HepG2 (cell line): ENCODE measurements around the gene CACNA1F. TPM values are rescaled to one million over a fixed set of nuclear protein-coding genes. Genes with fewer than 3 reads are reported as not detected.

ENCODE experiments used
- CBX2 ChIP-seq, 2 experiments: fragments of 200-600 bp in 1 of 2; sonication (generic); formaldehyde crosslinking in 1 of 2; IDR thresholded peaks; 2 replicates each; pipeline versions ENCODE4 v1.7.0 to v1.8.1; 2018 to 2022; ENCODE audit warnings: low read depth in 2 of 2, low read length in 1 of 2, mild to moderate bottlenecking in 1 of 2, missing genetic modification reagents in 1 of 2
- DNMT3B ChIP-seq: conservative IDR thresholded peaks from 2 replicates; pipeline ENCODE4 v1.6.1; 2016; ENCODE audit warnings: missing biosample characterization, control low read depth
- DR1 ChIP-seq: sonication (generic); formaldehyde crosslinking; IDR thresholded peaks from 2 replicates; pipeline ENCODE4 v1.8.0; 2021; ENCODE audit warnings: mild to moderate bottlenecking, missing genetic modification reagents, inconsistent platforms
- HIVEP1 ChIP-seq: sonication (generic); formaldehyde crosslinking; IDR thresholded peaks from 2 replicates; pipeline ENCODE4 v1.4.0; 2020; ENCODE audit warnings: mild to moderate bottlenecking, missing genetic modification reagents
- JUNB ChIP-seq: sonication (generic); formaldehyde crosslinking; IDR thresholded peaks from 2 replicates; pipeline ENCODE4 v1.8.0; 2022; ENCODE audit warnings: missing genetic modification reagents, mild to moderate bottlenecking, borderline replicate concordance
- NRL ChIP-seq: sonication (generic); formaldehyde crosslinking; IDR thresholded peaks from 2 replicates; pipeline ENCODE4 v1.5.0; 2020; ENCODE audit warnings: missing genetic modification reagents, mild to moderate bottlenecking, moderate library complexity, borderline replicate concordance
- PPARG ChIP-seq: conservative IDR thresholded peaks from 2 replicates; pipeline ENCODE4 v1.6.1; 2016; ENCODE audit warnings: missing biosample characterization, missing genetic modification reagents
- SNRNP70 ChIP-seq: fragments of 200-400 bp; formaldehyde crosslinking; IDR thresholded peaks from 2 replicates; pipeline ENCODE4 v1.6.1; 2017; ENCODE audit warnings: mild to moderate bottlenecking, low read depth, low read length, moderate library complexity
- ZNF383 ChIP-seq: sonication (generic); formaldehyde crosslinking; IDR thresholded peaks from 2 replicates; pipeline ENCODE4 v1.4.0; 2020; ENCODE audit warnings: missing genetic modification reagents, mild to moderate bottlenecking, borderline replicate concordance
- ZNF616 ChIP-seq: sonication (generic); formaldehyde crosslinking; IDR thresholded peaks from 2 replicates; pipeline ENCODE4 v1.5.0; 2020; ENCODE audit warnings: low read depth, mild to moderate bottlenecking, missing genetic modification reagents
- ZNF891 ChIP-seq: sonication (generic); formaldehyde crosslinking; IDR thresholded peaks from 2 replicates; pipeline ENCODE4 v1.5.0; 2020; ENCODE audit warnings: mild to moderate bottlenecking, missing genetic modification reagents
- polyA plus RNA-seq, 8 experiments: library from polyadenylated mRNA; depleted of rRNA in 3 of 8; stranded (reverse) in 7 of 8; unstranded in 1 of 8; fragments of >200 nt; fragmentation: Illumina TruSeq in 4 of 8; extraction: Trizol in 4 of 8; gene quantifications; 2 replicates each; pipeline versions ENCODE4 v1.2.1 to v1.2.3, GENCODE V29; 2011 to 2016; ENCODE audit warnings: low read depth in 4 of 8, missing spikeins in 1 of 8, mixed read lengths in 1 of 8; ENCODE audit not compliant: insufficient read depth in 1 of 8
- total RNA-seq, 5 experiments: library from RNA; depleted of rRNA; stranded (reverse); fragments of >200 nt; fragmentation: Illumina TruSeq; extraction: Trizol; gene quantifications; 2 replicates each; pipeline ENCODE4 v1.2.3, GENCODE V29; 2016; ENCODE audit warnings: low read depth in 1 of 5
- TF ChIP-seq, protein P1 (sequence below): sonication (generic); formaldehyde crosslinking; IDR thresholded peaks from 2 replicates; pipeline ENCODE4 v1.4.0; 2020; ENCODE audit warnings: mild to moderate bottlenecking, missing genetic modification reagents
- TF ChIP-seq, protein P2 (sequence below): sonication (generic); formaldehyde crosslinking; IDR thresholded peaks from 2 replicates; pipeline ENCODE4 v1.9.0; 2021; ENCODE audit warnings: missing genetic modification reagents, mild to moderate bottlenecking, borderline replicate concordance
- TF ChIP-seq, protein P3 (sequence below): sonication (generic); formaldehyde crosslinking; IDR thresholded peaks from 2 replicates; pipeline ENCODE4 v1.4.0; 2020; ENCODE audit warnings: mild to moderate bottlenecking, missing genetic modification reagents, borderline replicate concordance
- TF ChIP-seq, protein P4 (sequence below): sonication (generic); formaldehyde crosslinking; IDR thresholded peaks from 2 replicates; pipeline ENCODE4 v1.5.1; 2020; ENCODE audit warnings: mild to moderate bottlenecking, missing genetic modification reagents, borderline replicate concordance
- TF ChIP-seq, protein P5 (sequence below): sonication (generic); formaldehyde crosslinking; IDR thresholded peaks from 2 replicates; pipeline ENCODE4 v1.8.0; 2022; ENCODE audit warnings: mild to moderate bottlenecking, missing genetic modification reagents, borderline replicate concordance
- TF ChIP-seq, protein P6 (sequence below): sonication (generic); formaldehyde crosslinking; IDR thresholded peaks from 2 replicates; pipeline ENCODE4 v1.4.0; 2020; ENCODE audit warnings: missing genetic modification reagents

The CACNA1F gene
- total and polyA plus RNA-seq, 2 of the 13 experiments (the other 11 are each of a cell fraction or from before 2014, with no cell fraction given): 0.03 TPM; not detected in 1

DNA sequence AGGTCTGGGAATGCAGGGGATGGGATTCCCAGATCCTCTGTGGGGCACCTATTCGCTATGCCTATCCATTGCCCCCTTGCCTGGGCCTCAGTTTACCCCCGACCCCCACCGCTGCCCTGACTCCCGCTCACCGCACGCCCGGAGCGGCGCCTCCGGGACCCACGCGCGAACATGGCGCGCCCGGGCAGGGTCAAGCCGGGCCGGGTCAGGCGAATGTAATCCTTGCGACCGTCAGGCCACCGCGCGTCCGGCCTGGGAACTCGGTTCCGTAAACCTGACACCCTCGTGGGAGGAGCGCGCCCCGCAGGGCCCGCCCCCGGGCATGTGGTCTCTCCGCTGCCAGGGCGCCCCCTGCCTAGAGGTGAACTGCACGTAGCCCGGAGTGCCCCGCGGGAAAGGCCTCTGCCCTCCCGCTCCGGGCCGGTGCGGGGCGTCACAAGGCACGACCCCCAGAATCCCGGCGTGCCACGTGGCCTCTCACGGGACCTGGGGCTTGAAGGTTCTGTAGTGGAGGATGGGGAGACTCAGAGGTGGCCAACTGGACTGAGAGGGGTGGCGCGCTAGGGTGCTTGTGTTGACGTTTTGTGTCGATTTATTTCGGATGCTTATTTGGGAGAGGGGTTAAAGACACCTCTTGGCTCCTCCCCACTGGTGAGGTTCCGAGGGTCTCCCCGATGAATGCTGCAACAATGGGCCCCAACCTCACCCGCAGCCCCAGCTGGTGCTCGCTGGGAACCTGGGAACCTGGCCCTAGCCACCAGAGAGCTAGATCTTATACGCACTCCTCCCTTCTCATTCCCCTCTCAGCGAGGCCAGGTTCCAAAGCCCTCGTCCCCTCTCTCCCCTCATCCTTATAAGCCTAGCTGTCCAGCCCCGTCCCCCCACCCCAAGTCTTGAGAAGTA, 46.8 kb downstream of the CACNA1F start, which contains the start of gene PRICKLE3 (continued):
- TF ChIP-seq, protein P1, sequence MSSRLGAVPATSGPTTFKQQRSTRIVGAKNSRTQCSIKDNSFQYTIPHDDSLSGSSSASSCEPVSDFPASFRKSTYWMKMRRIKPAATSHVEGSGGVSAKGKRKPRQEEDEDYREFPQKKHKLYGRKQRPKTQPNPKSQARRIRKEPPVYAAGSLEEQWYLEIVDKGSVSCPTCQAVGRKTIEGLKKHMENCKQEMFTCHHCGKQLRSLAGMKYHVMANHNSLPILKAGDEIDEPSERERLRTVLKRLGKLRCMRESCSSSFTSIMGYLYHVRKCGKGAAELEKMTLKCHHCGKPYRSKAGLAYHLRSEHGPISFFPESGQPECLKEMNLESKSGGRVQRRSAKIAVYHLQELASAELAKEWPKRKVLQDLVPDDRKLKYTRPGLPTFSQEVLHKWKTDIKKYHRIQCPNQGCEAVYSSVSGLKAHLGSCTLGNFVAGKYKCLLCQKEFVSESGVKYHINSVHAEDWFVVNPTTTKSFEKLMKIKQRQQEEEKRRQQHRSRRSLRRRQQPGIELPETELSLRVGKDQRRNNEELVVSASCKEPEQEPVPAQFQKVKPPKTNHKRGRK (CRISPR knock-in tag): no peak
- no peak for TF ChIP-seq SNRNP70
- TF ChIP-seq, protein P2, sequence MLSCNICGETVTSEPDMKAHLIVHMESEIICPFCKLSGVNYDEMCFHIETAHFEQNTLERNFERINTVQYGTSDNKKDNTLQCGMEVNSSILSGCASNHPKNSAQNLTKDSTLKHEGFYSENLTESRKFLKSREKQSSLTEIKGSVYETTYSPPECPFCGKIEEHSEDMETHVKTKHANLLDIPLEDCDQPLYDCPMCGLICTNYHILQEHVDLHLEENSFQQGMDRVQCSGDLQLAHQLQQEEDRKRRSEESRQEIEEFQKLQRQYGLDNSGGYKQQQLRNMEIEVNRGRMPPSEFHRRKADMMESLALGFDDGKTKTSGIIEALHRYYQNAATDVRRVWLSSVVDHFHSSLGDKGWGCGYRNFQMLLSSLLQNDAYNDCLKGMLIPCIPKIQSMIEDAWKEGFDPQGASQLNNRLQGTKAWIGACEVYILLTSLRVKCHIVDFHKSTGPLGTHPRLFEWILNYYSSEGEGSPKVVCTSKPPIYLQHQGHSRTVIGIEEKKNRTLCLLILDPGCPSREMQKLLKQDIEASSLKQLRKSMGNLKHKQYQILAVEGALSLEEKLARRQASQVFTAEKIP (CRISPR knock-in tag): no peak
- TF ChIP-seq PPARG: no peak
- no peak for TF ChIP-seq ZNF383 (CRISPR knock-in tag)
- TF ChIP-seq, protein P3, sequence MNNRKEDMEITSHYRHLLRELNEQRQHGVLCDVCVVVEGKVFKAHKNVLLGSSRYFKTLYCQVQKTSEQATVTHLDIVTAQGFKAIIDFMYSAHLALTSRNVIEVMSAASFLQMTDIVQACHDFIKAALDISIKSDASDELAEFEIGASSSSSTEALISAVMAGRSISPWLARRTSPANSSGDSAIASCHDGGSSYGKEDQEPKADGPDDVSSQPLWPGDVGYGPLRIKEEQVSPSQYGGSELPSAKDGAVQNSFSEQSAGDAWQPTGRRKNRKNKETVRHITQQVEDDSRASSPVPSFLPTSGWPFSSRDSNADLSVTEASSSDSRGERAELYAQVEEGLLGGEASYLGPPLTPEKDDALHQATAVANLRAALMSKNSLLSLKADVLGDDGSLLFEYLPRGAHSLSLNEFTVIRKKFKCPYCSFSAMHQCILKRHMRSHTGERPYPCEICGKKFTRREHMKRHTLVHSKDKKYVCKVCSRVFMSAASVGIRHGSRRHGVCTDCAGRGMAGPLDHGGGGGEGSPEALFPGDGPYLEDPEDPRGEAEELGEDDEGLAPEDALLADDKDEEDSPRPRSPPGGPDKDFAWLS (CRISPR knock-in tag): no peak
- no peak for TF ChIP-seq CBX2 (IDR thresholded peaks at IDR 0.05; ENCODE audit: low read depth, low read length)
- TF ChIP-seq CBX2 (CRISPR knock-in tag; IDR thresholded peaks at IDR 0.05; ENCODE audit: low read depth): no peak
- TF ChIP-seq HIVEP1 (CRISPR knock-in tag): 0 out of 2 replicates have a peak, but pooled peaks have one; percentile 28
- TF ChIP-seq NRL: no peak
- TF ChIP-seq, protein P4, sequence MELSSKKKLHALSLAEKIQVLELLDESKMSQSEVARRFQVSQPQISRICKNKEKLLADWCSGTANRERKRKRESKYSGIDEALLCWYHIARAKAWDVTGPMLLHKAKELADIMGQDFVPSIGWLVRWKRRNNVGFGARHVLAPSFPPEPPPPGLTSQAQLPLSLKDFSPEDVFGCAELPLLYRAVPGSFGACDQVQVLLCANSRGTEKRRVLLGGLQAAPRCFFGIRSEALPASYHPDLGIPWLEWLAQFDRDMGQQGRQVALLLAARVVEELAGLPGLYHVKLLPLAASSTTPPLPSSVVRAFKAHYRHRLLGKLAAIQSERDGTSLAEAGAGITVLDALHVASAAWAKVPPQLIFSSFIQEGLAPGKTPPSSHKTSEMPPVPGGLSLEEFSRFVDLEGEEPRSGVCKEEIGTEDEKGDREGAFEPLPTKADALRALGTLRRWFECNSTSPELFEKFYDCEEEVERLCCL (CRISPR knock-in tag): no peak
- TF ChIP-seq, protein P5, sequence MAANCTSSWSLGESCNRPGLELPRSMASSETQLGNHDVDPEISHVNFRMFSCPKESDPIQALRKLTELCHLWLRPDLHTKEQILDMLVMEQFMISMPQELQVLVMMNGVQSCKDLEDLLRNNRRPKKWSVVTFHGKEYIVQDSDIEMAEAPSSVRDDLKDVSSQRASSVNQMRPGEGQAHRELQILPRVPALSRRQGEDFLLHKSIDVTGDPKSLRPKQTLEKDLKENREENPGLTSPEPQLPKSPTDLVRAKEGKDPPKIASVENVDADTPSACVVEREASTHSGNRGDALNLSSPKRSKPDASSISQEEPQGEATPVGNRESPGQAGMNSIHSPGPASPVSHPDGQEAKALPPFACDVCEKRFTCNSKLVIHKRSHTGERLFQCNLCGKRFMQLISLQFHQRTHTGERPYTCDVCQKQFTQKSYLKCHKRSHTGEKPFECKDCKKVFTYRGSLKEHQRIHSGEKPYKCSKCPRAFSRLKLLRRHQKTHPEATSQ (CRISPR knock-in tag): no peak
- TF ChIP-seq ZNF891: no peak
- TF ChIP-seq, protein P6, sequence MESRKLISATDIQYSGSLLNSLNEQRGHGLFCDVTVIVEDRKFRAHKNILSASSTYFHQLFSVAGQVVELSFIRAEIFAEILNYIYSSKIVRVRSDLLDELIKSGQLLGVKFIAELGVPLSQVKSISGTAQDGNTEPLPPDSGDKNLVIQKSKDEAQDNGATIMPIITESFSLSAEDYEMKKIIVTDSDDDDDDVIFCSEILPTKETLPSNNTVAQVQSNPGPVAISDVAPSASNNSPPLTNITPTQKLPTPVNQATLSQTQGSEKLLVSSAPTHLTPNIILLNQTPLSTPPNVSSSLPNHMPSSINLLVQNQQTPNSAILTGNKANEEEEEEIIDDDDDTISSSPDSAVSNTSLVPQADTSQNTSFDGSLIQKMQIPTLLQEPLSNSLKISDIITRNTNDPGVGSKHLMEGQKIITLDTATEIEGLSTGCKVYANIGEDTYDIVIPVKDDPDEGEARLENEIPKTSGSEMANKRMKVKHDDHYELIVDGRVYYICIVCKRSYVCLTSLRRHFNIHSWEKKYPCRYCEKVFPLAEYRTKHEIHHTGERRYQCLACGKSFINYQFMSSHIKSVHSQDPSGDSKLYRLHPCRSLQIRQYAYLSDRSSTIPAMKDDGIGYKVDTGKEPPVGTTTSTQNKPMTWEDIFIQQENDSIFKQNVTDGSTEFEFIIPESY (CRISPR knock-in tag): no peak
- TF ChIP-seq DR1 (CRISPR knock-in tag): peak; percentile 54; the same call in 1 of the 2 replicates
- no peak for TF ChIP-seq ZNF616 (CRISPR knock-in tag)
- no peak for TF ChIP-seq DNMT3B (CRISPR knock-in tag)
- no peak for TF ChIP-seq JUNB (CRISPR knock-in tag)
